H1 (cell line): Measurements from ENCODE around the gene F13B. TPM values are rescaled to one million over a fixed set of nuclear protein-coding genes. Genes with fewer than 3 reads are reported as not detected.

Experiments used
- CTCF ChIA-PET: fragments of 300-600 bp; sonication (Branson Sonifier 250); formaldehyde crosslinking; loops from one replicate; lab custom pipeline; 2021; ENCODE audit not compliant: partially characterized antibody; lab: Charles Lee
- POLR2A ChIA-PET: fragments of 300-600 bp; sonication (Branson Sonifier 250); formaldehyde crosslinking; loops from one replicate; lab custom pipeline; 2021; ENCODE audit warnings: inconsistent platforms; ENCODE audit not compliant: partially characterized antibody; lab: Charles Lee
- DNase-seq, 2 experiments: peaks; one replicate each; pipeline versions ENCODE4 v3.0.0 to v3.0.0-alpha.2; 2010 to 2022; ENCODE audit warnings: low spot score in 2 of 2, low read depth in 1 of 2, mixed read lengths in 1 of 2
- FAIRE-seq: peaks from 2 replicates; lab custom pipeline; 2011; peaks lifted over from hg19 to GRCh38; lab: Jason Lieb, UNC
- H2AFZ ChIP-seq: 2 replicates; pipeline ENCODE4 v1.8.1; 2012; ENCODE audit warnings: low read length, inconsistent platforms
- H2AK5ac ChIP-seq: 2 replicates; pipeline ENCODE4 v1.6.1; 2013; ENCODE audit warnings: low read depth, low read length
- H2BK120ac ChIP-seq: replicated peaks from 2 replicates; pipeline ENCODE3; 2013; ENCODE audit warnings: low read depth, low read length, inconsistent platforms
- H2BK12ac ChIP-seq: 2 replicates; pipeline ENCODE4 v1.6.1; 2013; ENCODE audit warnings: low read depth, low read length
- H2BK15ac ChIP-seq: 2 replicates; pipeline ENCODE4 v1.6.1; 2013; ENCODE audit warnings: low read length
- H2BK20ac ChIP-seq: 2 replicates; pipeline ENCODE4 v1.6.1; 2013; ENCODE audit warnings: low read length
- H2BK5ac ChIP-seq: 2 replicates; pipeline ENCODE4 v1.6.1; 2013; ENCODE audit warnings: low read depth, low read length
- H3K14ac ChIP-seq: 2 replicates; pipeline ENCODE4 v1.6.1; 2013; ENCODE audit warnings: inconsistent platforms; ENCODE audit not compliant: insufficient read length
- H3K18ac ChIP-seq: 2 replicates; pipeline ENCODE4 v1.6.1; 2013; ENCODE audit warnings: low read length; ENCODE audit errors: extremely low read depth
- H3K23ac ChIP-seq: 2 replicates; pipeline ENCODE4 v1.6.1; 2013; ENCODE audit warnings: inconsistent platforms; ENCODE audit not compliant: insufficient read length
- H3K23me2 ChIP-seq: 2 replicates; pipeline ENCODE4 v1.6.1; 2013; ENCODE audit warnings: low read depth, low read length
- H3K27ac ChIP-seq: 2 replicates; pipeline ENCODE4 v1.6.1; 2011; ENCODE audit warnings: low read depth, low read length, inconsistent platforms
- H3K27me3 ChIP-seq, 4 experiments: replicated peaks in 1 of 4; 1 replicate in 1 of 4; 2 replicates in 3 of 4; pipeline versions ENCODE4 v1.6.1 to v1.8.1; 2011 to 2013; ENCODE audit warnings: low read length in 3 of 4, mild to moderate bottlenecking in 3 of 4, inconsistent platforms in 2 of 4, mixed read lengths in 2 of 4, moderate library complexity in 1 of 4; ENCODE audit not compliant: control insufficient read depth in 3 of 4, insufficient read depth in 3 of 4; ENCODE audit errors: extremely low read depth in 1 of 4
- H3K36me3 ChIP-seq, 4 experiments: 2 replicates each; pipeline versions ENCODE4 v1.6.1 to v1.8.1; 2011 to 2013; ENCODE audit warnings: mild to moderate bottlenecking in 4 of 4, low read length in 3 of 4, moderate library complexity in 2 of 4, control low read depth in 1 of 4, inconsistent platforms in 1 of 4; ENCODE audit not compliant: insufficient read depth in 4 of 4, control insufficient read depth in 2 of 4
- H3K4ac ChIP-seq: replicated peaks from 2 replicates; pipeline ENCODE3; 2013; ENCODE audit warnings: low read length, low read depth, mixed read lengths, inconsistent platforms; ENCODE audit not compliant: insufficient read length
- H3K4me1 ChIP-seq, 4 experiments: replicated peaks in 1 of 4; 1 replicate in 1 of 4; 2 replicates in 3 of 4; pipeline versions ENCODE4 v1.6.1 to v1.8.1; 2011 to 2013; ENCODE audit warnings: low read length in 3 of 4, inconsistent platforms in 2 of 4, mixed read lengths in 1 of 4; ENCODE audit not compliant: insufficient read depth in 4 of 4, control insufficient read depth in 3 of 4
- H3K4me2 ChIP-seq, 2 experiments: 2 replicates each; pipeline versions ENCODE4 v1.6.1 to v1.8.1; 2011 to 2013; ENCODE audit warnings: low read depth in 2 of 2, low read length in 2 of 2, control low read depth in 1 of 2, inconsistent platforms in 1 of 2, mild to moderate bottlenecking in 1 of 2; ENCODE audit not compliant: insufficient read depth in 1 of 2
- H3K4me3 ChIP-seq, 4 experiments: fragments of 200-600, 300-600 bp in 1 of 4; sonication (generic), shearing (Covaris generic), sonication (Bioruptor Twin) in 1 of 4; 2 replicates each; pipeline versions ENCODE4 v1.5.1 to v1.8.1; 2011 to 2016; ENCODE audit warnings: low read length in 4 of 4, low read depth in 3 of 4, control low read depth in 2 of 4, inconsistent platforms in 2 of 4, mild to moderate bottlenecking in 2 of 4, mixed read lengths in 1 of 4, moderate library complexity in 1 of 4; ENCODE audit not compliant: insufficient read depth in 2 of 4; ENCODE audit errors: extremely low read depth in 1 of 4
- H3K56ac ChIP-seq: replicated peaks from 2 replicates; pipeline ENCODE3; 2013; ENCODE audit warnings: low read depth, mild to moderate bottlenecking, mixed read lengths, low read length, inconsistent platforms; ENCODE audit not compliant: insufficient read length
- H3K79me1 ChIP-seq: 2 replicates; pipeline ENCODE4 v1.6.1; 2013; ENCODE audit warnings: low read depth, low read length, control low read depth
- H3K79me2 ChIP-seq, 2 experiments: 2 replicates each; pipeline versions ENCODE4 v1.6.1 to v1.8.1; 2012 to 2013; ENCODE audit warnings: low read length in 2 of 2, mild to moderate bottlenecking in 2 of 2, inconsistent platforms in 1 of 2; ENCODE audit not compliant: insufficient read depth in 2 of 2, control insufficient read depth in 1 of 2
- H3K9ac ChIP-seq, 4 experiments: replicated peaks in 1 of 4; 1 replicate in 1 of 4; 2 replicates in 3 of 4; pipeline versions ENCODE4 v1.6.1 to v1.8.1; 2011 to 2013; ENCODE audit warnings: low read depth in 3 of 4, low read length in 3 of 4, control low read depth in 2 of 4, mild to moderate bottlenecking in 2 of 4, moderate library complexity in 2 of 4, inconsistent platforms in 1 of 4; ENCODE audit errors: extremely low read depth in 1 of 4
- H3K9me3 ChIP-seq, 2 experiments: 2 replicates each; pipeline versions ENCODE4 v1.6.1 to v1.8.1; 2012 to 2013; ENCODE audit warnings: mild to moderate bottlenecking in 2 of 2, moderate library complexity in 2 of 2, control low read depth in 1 of 2, inconsistent platforms in 1 of 2, low read depth in 1 of 2, low read length in 1 of 2, mixed read lengths in 1 of 2; ENCODE audit not compliant: insufficient read depth in 2 of 2
- H4K20me1 ChIP-seq, 2 experiments: replicated peaks in 1 of 2; 2 replicates each; pipeline versions ENCODE3 to v1.8.1; 2011 to 2013; ENCODE audit warnings: inconsistent platforms in 2 of 2, low read length in 2 of 2, mild to moderate bottlenecking in 1 of 2; ENCODE audit not compliant: insufficient read depth in 2 of 2, control insufficient read depth in 1 of 2
- H4K5ac ChIP-seq: 2 replicates; pipeline ENCODE4 v1.6.1; 2013; ENCODE audit warnings: low read length, low read depth, mixed read lengths, inconsistent platforms; ENCODE audit not compliant: insufficient read length
- H4K8ac ChIP-seq: 2 replicates; pipeline ENCODE4 v1.8.0; 2013; ENCODE audit warnings: mild to moderate bottlenecking, moderate library complexity, low read length, inconsistent platforms; ENCODE audit not compliant: insufficient read depth; ENCODE audit errors: extremely low read depth
- H4K91ac ChIP-seq: replicated peaks from 2 replicates; pipeline ENCODE3; 2013; ENCODE audit warnings: low read length, mixed read lengths, inconsistent platforms; ENCODE audit not compliant: insufficient read length
- CBX5 ChIP-seq: fragments of 300-800, 300-1000 bp; sonication (generic); IDR thresholded peaks from 2 replicates; pipeline ENCODE4 v1.7.1; 2016; ENCODE audit warnings: antibody characterized with exemption, low read length, low read depth
- EZH2 ChIP-seq: fragments of 200-600 bp; sonication (generic); IDR thresholded peaks from 2 replicates; pipeline ENCODE4 v1.7.1; 2012; ENCODE audit warnings: low read depth, mild to moderate bottlenecking, moderate library complexity, low read length, inconsistent platforms; ENCODE audit not compliant: severe bottlenecking
- GTF2F1 ChIP-seq: IDR thresholded peaks from 2 replicates; pipeline ENCODE4 v1.6.1; 2012; ENCODE audit warnings: low read depth, low read length, improper control_type of control experiment, borderline replicate concordance
- HDAC6 ChIP-seq: IDR thresholded peaks from one replicate; pipeline ENCODE4 v1.7.1; 2012; ENCODE audit warnings: low read depth, mild to moderate bottlenecking, inconsistent platforms, low read length, moderate library complexity
- POLR2A ChIP-seq, 2 experiments: IDR thresholded peaks; 1 replicate in 1 of 2; 2 replicates in 1 of 2; pipeline ENCODE4 v1.6.1; 2011; ENCODE audit warnings: low read depth in 2 of 2, low read length in 2 of 2, mild to moderate bottlenecking in 2 of 2; ENCODE audit errors: control extremely low read depth in 1 of 2
- SAP30 ChIP-seq: fragments of 300-600 bp; sonication (generic); IDR thresholded peaks from 2 replicates; pipeline ENCODE4 v1.7.1; 2012; ENCODE audit warnings: low read length, moderate library complexity, mild to moderate bottlenecking, inconsistent platforms; ENCODE audit not compliant: insufficient read depth, insufficient replicate concordance
- SIN3A ChIP-seq, 2 experiments: IDR thresholded peaks in 1 of 2; conservative IDR thresholded peaks in 1 of 2; 2 replicates each; pipeline ENCODE4 v1.6.1; 2011 to 2012; ENCODE audit warnings: low read length in 2 of 2, improper control_type of control experiment in 1 of 2, low read depth in 1 of 2, mild to moderate bottlenecking in 1 of 2
- SIRT6 ChIP-seq: IDR thresholded peaks from one replicate; pipeline ENCODE4 v1.7.1; 2012; ENCODE audit warnings: low read length, inconsistent platforms
- SP2 ChIP-seq: IDR thresholded peaks from 2 replicates; pipeline ENCODE4 v1.6.1; 2012; ENCODE audit warnings: mild to moderate bottlenecking, low read length, inconsistent platforms
- TAF7 ChIP-seq: optimal IDR thresholded peaks from 2 replicates; pipeline ENCODE3; 2011; ENCODE audit warnings: low read depth, mild to moderate bottlenecking, inconsistent platforms, low read length, moderate library complexity, borderline replicate concordance
- ZNF274 ChIP-seq: IDR thresholded peaks from 2 replicates; pipeline ENCODE4 v1.7.0; 2012; ENCODE audit warnings: low read length, borderline replicate concordance; ENCODE audit errors: extremely low read depth
- WGBS, 2 experiments: shearing (Covaris generic) in 1 of 2; methylation state at CpG; one replicate each; pipeline versions ENCODE4 v1.1.6 to v1.1.7; 2013 to 2015; ENCODE audit warnings: low lambda C conversion rate in 2 of 2, mixed read lengths in 2 of 2, inconsistent platforms in 1 of 2, low coverage in 1 of 2, missing lambda C conversion rate in 1 of 2; ENCODE audit not compliant: insufficient replicate concordance in 2 of 2, insufficient coverage in 1 of 2, insufficient read length in 1 of 2; ENCODE audit errors: extremely low coverage in 1 of 2, missing lambda C conversion rate in 1 of 2; 5-methylcytosine and 5-hydroxymethylcytosine counted together
- polyA plus RNA-seq, 7 experiments: library from polyadenylated mRNA; depleted of rRNA in 3 of 7; stranded (reverse) in 5 of 7; unstranded in 2 of 7; fragments of >200 nt in 5 of 7; fragments of 200-250 nt in 2 of 7; gene quantifications; 1 replicate in 5 of 7; 2 replicates in 1 of 7; 4 replicates in 1 of 7; pipeline versions ENCODE4 v1.2.1 to v1.2.3, GENCODE V29; 2011 to 2013; ENCODE audit warnings: missing spikeins in 2 of 7, mixed read lengths in 2 of 7
- total RNA-seq: library from RNA; stranded (reverse); fragmentation: NEBNext Ultra II Directional; extraction: Animal tissue kit (Norgen Biotek cat#: 25700); gene quantifications from 2 replicates; pipeline ENCODE4 v1.2.1, GENCODE V29; 2021

The F13B gene
- total and polyA plus RNA-seq, 2 of the 8 experiments (the other 6 are each of a cell fraction or from before 2014, with no cell fraction given) = not detected

DNA sequence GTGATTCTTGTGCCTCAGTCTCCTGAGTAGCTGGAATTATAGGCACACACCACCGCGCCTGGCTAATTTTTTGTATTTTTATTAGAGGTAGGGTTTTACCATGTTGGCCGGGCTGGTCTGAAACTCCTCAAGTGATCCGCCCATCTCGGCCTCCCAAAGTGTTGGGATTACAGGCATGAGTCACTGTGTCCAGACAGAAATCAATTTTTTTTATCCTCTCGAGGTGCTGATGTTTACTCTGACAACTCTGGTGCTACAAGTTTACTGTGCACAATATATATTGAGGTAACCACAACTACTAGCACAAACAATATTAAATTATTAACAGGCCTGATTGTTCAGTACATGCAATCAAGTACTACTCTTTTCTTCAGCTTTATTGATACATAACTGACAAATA lies 39.7 kb downstream of the F13B start:
- Histone ChIP-seq H3K4ac (no peak overlapping the region), H3K27ac (no peak overlapping the region), H2BK15ac (no peak overlapping the region), H3K79me1 (no peaks in the 10 kb centered on the region), H3K56ac (no peak overlapping the region), H3K36me3 (no peaks in the 10 kb centered on the region), H2BK20ac (no peak overlapping the region), H3K14ac (no peak overlapping the region), H4K5ac (no peak overlapping the region), H3K4me1 (no peaks in the 10 kb centered on the region), H2BK120ac (no peak overlapping the region), H3K79me2 (no peaks in the 10 kb centered on the region), H3K9ac (no peak overlapping the region), H4K20me1 (no peaks in the 10 kb centered on the region), H2BK5ac (no peak overlapping the region), H3K23ac (no peak overlapping the region), H3K4me3 (no peak overlapping the region), H3K18ac (no peak overlapping the region), H3K9me3 (no peaks in the 10 kb centered on the region), H3K4me2 (no peak overlapping the region), H3K23me2 (no peaks in the 10 kb centered on the region), H2AK5ac (no peak overlapping the region), H4K91ac (no peak overlapping the region), H3K27me3 (no peaks in the 10 kb centered on the region), H4K8ac (no peak overlapping the region), H2BK12ac (no peak overlapping the region), H2AFZ (no peak overlapping the region)
- WGBS, 2 experiments = 92% methylated on average over 6 of the region's 6 CpGs; no CpG with 5 or more reads in 1 of the 2 experiments
- ChIA-PET POLR2A (no interaction called here), CTCF (interaction anchor here (0.7 kb wide), 1 partner anchor 153 kb away, joined by 5 read pairs; no protein-coding TSS in a partner anchor)
- FAIRE-seq (no peak), DNase-seq (no peak)
- no peak for TF ChIP-seq EZH2
- TF ChIP-seq GTF2F1 = no peak
- no peak for TF ChIP-seq TAF7
- no peak for TF ChIP-seq SAP30
- TF ChIP-seq SIN3A (conservative IDR thresholded peaks at IDR 0.05 in 1 of 2, IDR thresholded peaks at IDR 0.05 in 1 of 2; ENCODE audit: low read depth in 1 of 2, low read length in 2 of 2) = no peak
- TF ChIP-seq SIRT6 = no peak
- TF ChIP-seq SP2 = no peak
- TF ChIP-seq ZNF274 = no peak
- no peak for TF ChIP-seq CBX5
- TF ChIP-seq POLR2A (IDR thresholded peaks at IDR 0.05; ENCODE audit: control extremely low read depth in 1 of 2, low read depth in 2 of 2, low read length in 2 of 2) = no peak
- no peak for TF ChIP-seq HDAC6
